Muscle layer of duodenum (tissue), 2 donors: ENCODE results near the gene MSL3B.

Experiments used
- H3K27ac ChIP-seq: one replicate; pipeline ENCODE4 v1.7.0; 2013; ENCODE audit warnings: mild to moderate bottlenecking, low read length
- H3K27me3 ChIP-seq: one replicate; pipeline ENCODE4 v1.7.0; 2013; ENCODE audit warnings: low read depth, mild to moderate bottlenecking, control low read depth, low read length
- H3K36me3 ChIP-seq, 2 donors: one replicate each; pipeline ENCODE4 v1.7.0; 2013; ENCODE audit warnings: low read length in 2 of 2, control low read depth in 1 of 2, mild to moderate bottlenecking in 1 of 2; ENCODE audit not compliant: insufficient read depth in 2 of 2, control insufficient read depth in 1 of 2
- H3K4me1 ChIP-seq, 2 donors: one replicate each; pipeline ENCODE4 v1.7.0; 2013; ENCODE audit warnings: low read length in 2 of 2, mild to moderate bottlenecking in 2 of 2, control low read depth in 1 of 2, moderate library complexity in 1 of 2; ENCODE audit not compliant: insufficient read depth in 2 of 2, control insufficient read depth in 1 of 2
- H3K4me3 ChIP-seq, 2 donors: one replicate each; pipeline ENCODE4 v1.7.0; 2013; ENCODE audit warnings: low read length in 2 of 2, low read depth in 1 of 2, mild to moderate bottlenecking in 1 of 2
- H3K9me3 ChIP-seq, 2 donors: one replicate each; pipeline ENCODE4 v1.7.0; 2013; ENCODE audit warnings: low read length in 2 of 2, control low read depth in 1 of 2, mild to moderate bottlenecking in 1 of 2; ENCODE audit not compliant: control insufficient read depth in 1 of 2
- donor health status: healthy.

MSL3B gene

GRCh38 chr2:233821196-233821595 lies 47.0 kb downstream of the MSL3B start:
- Histone ChIP-seq H3K27me3 (no peaks in the 10 kb centered on the region), H3K4me1 (no peaks in the 10 kb centered on the region), H3K27ac (no peak overlapping the region), H3K9me3 (no peaks in the 10 kb centered on the region), H3K4me3 (no peak overlapping the region), H3K36me3 (no peaks in the 10 kb centered on the region)

- H3K27me3 ChIP-seq, result no peaks in the 10 kb centered on the region
- no peaks in the 10 kb centered on the region for H3K36me3 ChIP-seq
Observed at GRCh38 chr2:233820774-233821105, 47.4 kb downstream of the MSL3B start.

GRCh38 chr2:233819884-233820773 lies 48.1 kb downstream of the MSL3B start:
- Histone ChIP-seq H3K4me3 (no peak overlapping the region), H3K27me3 (no peaks in the 10 kb centered on the region), H3K9me3 (no peaks in the 10 kb centered on the region), H3K4me1 (no peaks in the 10 kb centered on the region), H3K27ac (no peak overlapping the region), H3K36me3 (no peaks in the 10 kb centered on the region)

More at GRCh38 chr2:233820774-233821105, 47.4 kb downstream of the MSL3B start:
- Histone ChIP-seq H3K4me3 (no peak overlapping the region), H3K4me1 (no peaks in the 10 kb centered on the region), H3K27ac (no peak overlapping the region), H3K9me3 (no peaks in the 10 kb centered on the region)

- Histone ChIP-seq H3K27ac (no peak overlapping the region), H3K36me3 (no peaks in the 10 kb centered on the region), H3K4me1 (no peaks in the 10 kb centered on the region), H3K9me3 (no peaks in the 10 kb centered on the region), H3K4me3 (no peak overlapping the region), H3K27me3 (no peaks in the 10 kb centered on the region)
Observed at GRCh38 chr2:233818639-233819621, 49.3 kb downstream of the MSL3B start.

- H3K9me3 ChIP-seq, result no peaks in the 10 kb centered on the region
- no peaks in the 10 kb centered on the region for H3K4me1 ChIP-seq
- H3K4me3 ChIP-seq, result no peak overlapping the region
- no peak overlapping the region for H3K27ac ChIP-seq
- no peaks in the 10 kb centered on the region for H3K36me3 ChIP-seq
- H3K27me3 ChIP-seq, result peaks cover 3% of the 10 kb centered on the region
Observed at GRCh38 chr2:233817995-233818638, 50.1 kb downstream of the MSL3B start.

GRCh38 chr2:233817361-233817911 lies 50.8 kb downstream of the MSL3B start:
- Histone ChIP-seq H3K4me3 (no peak overlapping the region), H3K27me3 (peaks cover 3% of the 10 kb centered on the region), H3K4me1 (no peaks in the 10 kb centered on the region), H3K27ac (no peak overlapping the region), H3K9me3 (no peaks in the 10 kb centered on the region), H3K36me3 (no peaks in the 10 kb centered on the region)

- Histone ChIP-seq H3K36me3 (no peaks in the 10 kb centered on the region), H3K27me3 (peaks cover 3% of the 10 kb centered on the region), H3K4me3 (no peak overlapping the region), H3K9me3 (no peaks in the 10 kb centered on the region), H3K27ac (no peak overlapping the region), H3K4me1 (no peaks in the 10 kb centered on the region)
Observed at GRCh38 chr2:233816771-233817170, 51.4 kb downstream of the MSL3B start.

GRCh38 chr2:233816334-233816733 lies 51.9 kb downstream of the MSL3B start:
- H3K36me3 ChIP-seq, result no peaks in the 10 kb centered on the region
- H3K9me3 ChIP-seq, result no peaks in the 10 kb centered on the region
- H3K27ac ChIP-seq, result no peak overlapping the region

GRCh38 chr2:233815861-233816260 lies 52.3 kb downstream of the MSL3B start:
- Histone ChIP-seq H3K27ac (no peak overlapping the region), H3K27me3 (peaks cover 3% of the 10 kb centered on the region), H3K4me3 (no peak overlapping the region), H3K36me3 (no peaks in the 10 kb centered on the region), H3K9me3 (no peaks in the 10 kb centered on the region), H3K4me1 (no peaks in the 10 kb centered on the region)

More at GRCh38 chr2:233816334-233816733, 51.9 kb downstream of the MSL3B start:
- no peaks in the 10 kb centered on the region for H3K4me1 ChIP-seq
- H3K4me3 ChIP-seq, result no peak overlapping the region
- peaks cover 3% of the 10 kb centered on the region for H3K27me3 ChIP-seq
